A172 (cell line): Measurements from ENCODE around the gene TMEM98. TPM values are rescaled to one million over a fixed set of nuclear protein-coding genes. Genes with fewer than 3 reads are reported as not detected.
"Not testable (repeated sequence)": the region's sequence is repeated elsewhere in the genome, so short reads cannot be mapped to it uniquely, and the experiment has no call there.

Source experiments
- DNase-seq: peaks from one replicate; pipeline ENCODE4 v3.0.0-alpha.2; 2015; ENCODE audit warnings: low spot score
- total RNA-seq: library from RNA; depleted of rRNA; stranded (reverse); fragments of >200 nt; shearing (Covaris generic); gene quantifications from 2 replicates; pipeline ENCODE4 v1.2.3, GENCODE V29; 2014; rRNA removed

TMEM98 gene
- total RNA-seq, 1 experiment from 2014 or later = not detected

DNA sequence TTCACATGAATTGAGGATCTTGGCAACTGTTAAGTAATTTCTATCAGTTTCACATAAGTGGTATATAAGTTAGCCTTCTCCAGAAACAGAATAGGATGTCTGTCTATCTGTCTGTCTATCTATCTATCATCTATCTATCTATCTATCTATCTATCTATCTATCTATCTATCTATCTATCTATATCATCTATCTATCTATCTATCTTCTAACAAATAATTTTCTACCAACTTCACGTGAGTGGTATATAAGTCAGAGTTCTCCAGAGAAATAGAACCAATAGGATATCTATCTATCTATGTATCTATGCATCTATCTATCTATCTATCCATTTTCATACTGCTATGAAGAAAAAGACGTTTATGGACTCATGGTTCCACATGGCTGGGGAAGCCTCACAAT lies 52.3 kb downstream of the TMEM98 start:
- no peak for DNase-seq

DNA sequence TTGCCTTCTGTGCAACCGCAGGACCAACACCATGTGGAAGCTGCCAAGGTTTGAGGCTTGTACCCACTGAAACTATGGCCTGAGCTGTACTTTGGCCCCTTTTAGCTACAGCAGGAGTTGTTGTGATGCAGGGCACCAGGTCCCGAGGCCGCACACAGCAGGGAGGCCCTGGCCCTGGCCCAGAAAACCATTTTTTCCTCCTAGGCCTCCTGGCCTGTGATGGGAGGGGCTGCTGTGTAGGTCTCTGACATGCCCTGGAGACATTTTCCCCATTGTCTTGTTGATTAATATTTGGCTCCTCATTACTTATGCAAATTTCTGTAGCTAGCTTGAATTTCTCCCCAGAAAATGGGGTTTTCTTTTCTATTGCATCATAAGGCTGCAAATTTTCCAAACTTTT lies 53.7 kb downstream of the TMEM98 start:
- DNase-seq = not testable (repeated sequence)

GRCh38 chr17:32985050-32985756 lies 57.2 kb downstream of the TMEM98 start:
- no peak for DNase-seq

GRCh38 chr17:32987453-32987805 lies 59.5 kb downstream of the TMEM98 start:
- not testable (repeated sequence) for DNase-seq

- not testable (repeated sequence) for DNase-seq
Observed at GRCh38 chr17:32987868-32988267, 59.9 kb downstream of the TMEM98 start.

DNA sequence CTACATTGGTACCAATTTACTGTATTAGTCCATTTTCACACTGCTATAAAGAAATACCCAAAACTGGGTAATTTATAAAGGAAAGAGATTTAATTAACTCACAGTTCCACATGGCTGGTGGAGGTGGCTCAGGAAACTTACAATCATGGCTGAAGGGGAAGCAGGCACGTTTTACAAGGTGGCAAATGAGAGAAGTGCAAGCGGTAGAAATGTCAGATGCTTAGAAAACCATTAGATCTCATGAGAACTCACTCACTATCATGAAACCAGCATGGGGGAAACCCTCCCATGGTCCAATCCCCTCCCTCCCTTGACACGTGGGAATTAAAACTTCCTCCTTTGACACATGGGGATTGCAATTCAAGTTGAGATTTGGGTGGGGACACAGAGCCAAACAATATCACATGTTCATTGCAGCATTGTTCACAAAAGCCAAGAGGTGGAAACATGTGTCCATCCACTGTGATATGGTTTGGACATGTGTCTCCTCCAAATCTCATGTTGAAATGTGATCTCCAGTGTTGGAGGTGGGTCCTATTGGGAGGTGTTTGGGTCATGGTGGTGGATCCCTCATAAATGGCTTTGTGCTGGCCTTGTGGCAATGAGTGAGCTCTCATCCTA lies 60.6 kb downstream of the TMEM98 start:
- DNase-seq = no peak

- no peak for DNase-seq
Observed at GRCh38 chr17:32992321-32993033, 64.5 kb downstream of the TMEM98 start.

DNA sequence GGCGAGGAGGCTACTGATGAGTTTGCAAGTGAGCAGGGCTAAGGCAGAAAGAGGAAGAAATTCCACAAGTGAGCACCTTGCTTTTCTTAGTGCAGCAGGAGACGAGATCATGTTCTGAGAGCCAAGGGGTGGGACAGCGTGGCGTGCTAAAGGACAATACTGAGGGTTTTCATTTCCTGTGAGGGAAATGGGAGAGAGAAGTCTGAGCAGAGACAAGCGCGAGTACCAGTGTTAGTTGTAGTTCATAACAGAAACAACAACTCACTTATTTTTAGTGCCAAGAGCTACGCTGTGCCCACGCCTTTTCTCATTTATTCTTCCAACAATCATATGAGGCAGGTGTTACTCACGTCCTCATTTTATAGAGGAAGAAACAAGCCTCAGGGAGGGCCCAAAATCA lies 66.0 kb downstream of the TMEM98 start:
- DNase-seq = no peak

Other genes with a start within 250 kb of the TMEM98 start
- 0.10 and 0.17 TPM in 2 replicates for gene MYO1D, start 51.0 kb upstream of the TMEM98 start, total RNA-seq
- not detected in 2 replicates for gene SPACA3, start 63.7 kb downstream of the TMEM98 start, total RNA-seq